ENCODE data around the gene SEC16B.
"Not testable (repeated sequence)": the region's sequence is repeated elsewhere in the genome, so short reads cannot be mapped to it uniquely, and the experiment has no call there.

The SEC16B gene, protein sequence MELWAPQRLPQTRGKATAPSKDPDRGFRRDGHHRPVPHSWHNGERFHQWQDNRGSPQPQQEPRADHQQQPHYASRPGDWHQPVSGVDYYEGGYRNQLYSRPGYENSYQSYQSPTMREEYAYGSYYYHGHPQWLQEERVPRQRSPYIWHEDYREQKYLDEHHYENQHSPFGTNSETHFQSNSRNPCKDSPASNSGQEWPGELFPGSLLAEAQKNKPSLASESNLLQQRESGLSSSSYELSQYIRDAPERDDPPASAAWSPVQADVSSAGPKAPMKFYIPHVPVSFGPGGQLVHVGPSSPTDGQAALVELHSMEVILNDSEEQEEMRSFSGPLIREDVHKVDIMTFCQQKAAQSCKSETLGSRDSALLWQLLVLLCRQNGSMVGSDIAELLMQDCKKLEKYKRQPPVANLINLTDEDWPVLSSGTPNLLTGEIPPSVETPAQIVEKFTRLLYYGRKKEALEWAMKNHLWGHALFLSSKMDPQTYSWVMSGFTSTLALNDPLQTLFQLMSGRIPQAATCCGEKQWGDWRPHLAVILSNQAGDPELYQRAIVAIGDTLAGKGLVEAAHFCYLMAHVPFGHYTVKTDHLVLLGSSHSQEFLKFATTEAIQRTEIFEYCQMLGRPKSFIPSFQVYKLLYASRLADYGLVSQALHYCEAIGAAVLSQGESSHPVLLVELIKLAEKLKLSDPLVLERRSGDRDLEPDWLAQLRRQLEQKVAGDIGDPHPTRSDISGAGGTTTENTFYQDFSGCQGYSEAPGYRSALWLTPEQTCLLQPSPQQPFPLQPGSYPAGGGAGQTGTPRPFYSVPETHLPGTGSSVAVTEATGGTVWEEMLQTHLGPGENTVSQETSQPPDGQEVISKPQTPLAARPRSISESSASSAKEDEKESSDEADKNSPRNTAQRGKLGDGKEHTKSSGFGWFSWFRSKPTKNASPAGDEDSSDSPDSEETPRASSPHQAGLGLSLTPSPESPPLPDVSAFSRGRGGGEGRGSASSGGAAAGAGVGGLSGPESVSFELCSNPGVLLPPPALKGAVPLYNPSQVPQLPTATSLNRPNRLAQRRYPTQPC

DNA sequence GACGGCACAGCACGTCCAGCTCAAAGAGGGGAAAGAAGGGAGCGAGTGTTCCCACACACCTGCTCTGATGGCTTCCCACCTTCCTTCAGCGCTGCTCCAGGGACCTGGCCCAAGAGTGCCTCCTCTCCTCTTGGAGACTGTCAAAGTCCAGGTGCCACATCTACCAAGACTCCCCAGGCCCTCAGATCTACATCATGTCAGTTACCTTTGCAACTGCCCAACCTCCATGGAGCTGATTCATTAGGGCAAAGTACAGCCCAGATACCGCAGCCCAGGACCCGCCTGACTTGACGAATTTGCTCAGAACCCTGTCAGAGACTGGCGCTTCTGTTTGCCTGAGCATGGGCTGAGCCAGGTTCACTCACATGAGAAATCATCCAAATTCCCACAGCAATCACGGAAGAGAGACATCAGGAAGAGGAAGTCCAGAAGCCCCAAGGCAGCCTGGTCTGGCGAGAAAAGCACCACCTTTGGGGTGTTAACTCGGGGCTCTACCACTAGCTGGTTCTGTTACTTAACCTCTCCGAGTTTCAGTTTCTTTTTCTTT lies at the start of gene SEC16B:
Gene SEC16B, minus strand, starts transcription at position 234 of the 547 bp plus-strand sequence. CDS start 2,077 bp downstream, outside the sequence.
- no peak for DNase-seq

DNA sequence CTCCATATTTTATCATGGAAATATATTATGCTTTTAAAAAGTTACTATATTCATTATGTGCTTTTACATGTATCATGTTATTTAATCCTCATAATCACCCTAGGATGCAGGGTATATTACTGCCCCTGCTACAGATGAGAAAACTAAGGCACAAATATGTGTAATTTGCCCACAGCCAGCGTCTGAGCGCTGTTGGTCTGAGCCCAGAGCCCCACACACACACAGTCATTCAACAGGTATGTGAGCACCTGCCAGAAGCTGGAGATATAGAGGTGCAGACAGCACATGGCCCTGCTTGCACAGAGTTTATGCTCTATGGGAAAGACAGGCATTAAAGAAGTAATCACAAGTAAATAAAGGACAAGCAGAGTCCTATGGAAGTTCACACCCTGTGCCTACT lies 49.8 kb upstream of the SEC16B start:
- no peak for DNase-seq

DNA sequence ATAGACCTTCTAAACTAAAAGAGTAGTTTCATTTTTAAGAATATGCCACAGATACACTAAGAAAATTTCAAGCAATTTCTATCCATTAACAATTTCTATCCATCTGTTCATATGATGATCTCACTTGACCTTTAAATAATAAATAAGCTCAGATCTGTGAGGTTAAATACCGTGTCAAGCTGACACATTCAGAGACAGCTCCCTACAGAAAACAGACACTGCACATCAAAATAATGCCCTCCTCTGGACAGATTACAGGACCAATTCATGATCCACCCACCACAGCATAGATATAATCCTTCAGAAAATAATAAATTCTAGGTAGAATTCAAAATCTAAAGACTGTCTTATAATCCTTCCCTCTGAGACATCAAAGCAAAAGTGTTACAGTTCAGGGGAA lies 49.4 kb upstream of the SEC16B start:
- no peak for DNase-seq

DNA sequence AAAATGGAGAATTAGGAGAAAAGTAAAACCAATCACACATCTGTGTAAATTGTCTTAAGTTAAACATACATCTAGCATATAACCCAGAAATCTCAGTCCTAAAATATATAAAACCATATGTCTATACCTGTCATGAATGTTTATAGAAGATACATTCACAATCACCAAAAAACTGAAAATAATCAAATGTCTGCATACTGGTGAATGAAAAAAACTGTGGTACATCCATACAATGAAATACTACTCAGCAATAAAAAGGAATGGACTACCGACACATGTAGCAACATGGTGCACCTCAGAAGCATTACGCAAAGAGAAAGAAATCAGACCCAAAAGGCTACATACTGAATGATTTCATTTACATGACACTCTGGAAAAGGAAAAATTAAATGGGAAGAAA lies 47.7 kb upstream of the SEC16B start:
- no peak for DNase-seq

DNA sequence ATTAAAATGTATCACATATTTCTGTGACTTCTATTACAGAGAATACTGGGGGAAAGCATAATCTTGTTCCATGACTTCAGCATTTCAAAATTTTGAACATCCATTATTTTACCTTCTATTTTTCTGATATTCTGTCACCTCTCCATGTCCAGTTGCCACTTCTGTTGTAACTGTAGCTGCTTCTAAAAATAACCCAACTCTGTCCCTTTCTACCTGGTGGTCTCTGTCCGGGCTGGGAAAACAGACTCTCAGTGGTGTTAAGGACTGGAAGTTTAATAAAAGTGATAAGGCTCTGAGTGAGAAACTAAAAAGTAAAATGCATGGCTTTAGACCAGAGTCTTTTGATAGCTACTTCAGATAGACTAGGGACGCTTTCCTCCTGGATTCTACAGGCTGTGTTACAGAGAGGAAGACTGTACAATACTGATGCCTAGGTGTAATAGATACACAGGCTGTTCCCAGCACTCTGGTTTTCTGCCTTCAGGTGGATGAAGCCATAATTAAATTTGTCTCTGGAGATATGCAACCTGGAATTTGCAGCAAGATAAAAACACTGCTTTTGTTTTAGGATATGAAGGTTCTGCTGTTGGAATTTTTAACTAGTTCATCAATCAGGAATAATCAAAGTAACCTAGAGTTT lies 42.1 kb upstream of the SEC16B start:
- DNase-seq: no peak

DNA sequence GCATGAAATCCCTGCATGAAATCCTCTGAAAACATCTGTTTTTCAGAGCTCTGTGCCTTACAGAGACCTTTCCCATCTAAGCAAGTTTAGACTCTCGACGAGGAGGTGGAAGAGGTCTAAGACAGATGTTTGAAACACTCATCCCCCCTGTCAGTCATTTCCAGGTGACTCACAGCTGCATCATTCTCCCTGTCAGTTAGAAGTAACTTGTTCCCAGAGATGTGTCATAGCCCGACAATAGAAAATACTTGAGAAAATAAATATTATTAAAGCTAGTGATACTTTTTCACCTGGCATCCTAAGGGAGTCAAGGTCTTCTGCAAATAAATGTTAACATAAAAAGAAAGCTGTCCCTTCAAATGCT lies 41.6 kb upstream of the SEC16B start:
- no peak for DNase-seq

DNA sequence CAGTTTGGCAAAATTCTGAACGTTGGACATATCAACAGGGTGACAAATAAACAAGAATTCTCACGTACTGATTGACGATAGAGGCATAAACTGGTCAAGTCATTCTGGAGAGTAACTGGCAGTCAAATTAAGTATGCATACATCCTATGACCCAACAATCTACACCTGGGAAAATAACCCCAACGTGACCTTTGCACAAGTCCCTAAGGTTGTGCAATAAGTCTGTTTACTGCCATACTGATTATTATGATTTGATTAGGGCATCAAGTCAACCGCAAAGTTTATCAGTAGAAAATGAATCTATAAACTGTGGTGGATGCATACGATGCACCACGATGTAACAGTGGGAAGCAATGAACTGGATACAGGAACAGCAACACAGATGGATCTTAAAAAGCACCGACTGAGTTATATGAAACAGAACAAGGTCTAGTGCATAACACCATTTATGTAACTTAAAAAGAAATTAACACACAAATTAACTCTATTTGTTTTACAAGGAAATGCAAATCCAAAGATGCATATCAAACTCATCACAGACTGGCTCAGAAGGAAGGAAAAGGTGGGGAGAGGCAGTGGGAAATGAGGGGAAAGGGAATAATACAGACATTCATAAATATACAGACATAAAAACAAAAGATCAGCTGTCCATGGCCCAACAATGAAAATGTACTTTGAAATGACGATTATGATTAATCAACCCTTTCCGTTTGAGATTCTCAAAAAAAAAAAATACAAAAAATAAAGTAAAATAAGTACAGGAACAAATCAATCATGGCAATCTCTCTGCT lies 41.0 kb upstream of the SEC16B start:
- DNase-seq: no peak

DNA sequence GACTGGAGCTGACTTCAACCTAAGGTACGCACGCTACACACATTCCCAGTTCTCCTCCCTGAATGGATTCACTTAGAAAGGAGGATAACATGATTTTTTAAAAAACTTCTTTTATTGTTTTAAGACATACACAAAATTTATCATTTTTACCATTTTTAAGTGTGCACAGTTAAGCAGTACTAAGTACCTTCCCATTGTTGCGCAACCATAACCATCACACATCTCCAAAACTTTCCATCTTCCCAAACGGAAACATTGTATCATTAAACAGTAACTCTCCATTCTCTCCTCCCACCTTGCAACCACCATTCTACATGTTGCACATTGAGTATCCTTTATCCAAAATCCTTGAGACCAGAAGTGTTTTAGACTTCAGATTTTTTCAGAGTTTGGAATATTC lies 36.2 kb upstream of the SEC16B start:
- no peak for DNase-seq

DNA sequence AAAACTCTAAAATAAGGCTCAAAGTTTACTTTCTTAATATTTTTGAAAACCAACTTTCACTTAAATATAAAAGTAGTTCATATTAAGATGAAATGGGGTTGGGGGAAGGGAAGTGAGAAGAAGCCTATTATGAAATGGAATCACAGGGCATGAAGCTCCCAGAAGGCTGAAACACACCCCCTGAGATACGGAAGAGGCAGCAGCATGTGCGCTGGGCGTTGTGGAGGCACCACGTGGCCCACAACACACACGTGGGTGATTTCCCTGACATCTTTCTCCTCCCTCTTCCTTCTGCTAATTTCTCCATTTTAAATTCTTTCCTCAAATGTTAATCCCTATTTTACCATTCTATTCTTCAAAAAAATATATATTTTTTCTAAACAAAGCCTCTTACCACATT lies 35.6 kb upstream of the SEC16B start:
- DNase-seq: no peak

DNA sequence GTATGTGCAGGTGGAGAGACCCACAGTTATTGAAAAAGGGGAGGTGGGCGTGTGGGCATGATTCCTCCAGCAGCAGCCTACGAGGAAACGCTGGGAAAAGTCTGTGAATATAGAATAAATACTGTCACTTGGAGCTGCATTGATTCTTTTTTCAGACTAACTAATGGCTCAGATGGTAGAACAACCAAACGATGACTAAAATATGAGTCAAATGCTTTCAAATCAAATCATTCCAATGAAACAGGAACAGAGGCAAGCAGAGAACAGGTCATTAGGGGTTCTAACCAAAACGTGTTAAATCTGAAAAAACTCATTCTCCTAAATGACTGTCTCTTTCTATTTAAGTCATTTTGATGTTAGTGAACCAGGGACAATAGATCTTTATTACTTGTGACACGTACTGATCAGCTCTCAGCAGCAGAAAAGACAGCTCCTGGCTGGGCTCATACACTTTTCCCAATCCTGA lies 35.1 kb upstream of the SEC16B start:
- no peak for DNase-seq

DNA sequence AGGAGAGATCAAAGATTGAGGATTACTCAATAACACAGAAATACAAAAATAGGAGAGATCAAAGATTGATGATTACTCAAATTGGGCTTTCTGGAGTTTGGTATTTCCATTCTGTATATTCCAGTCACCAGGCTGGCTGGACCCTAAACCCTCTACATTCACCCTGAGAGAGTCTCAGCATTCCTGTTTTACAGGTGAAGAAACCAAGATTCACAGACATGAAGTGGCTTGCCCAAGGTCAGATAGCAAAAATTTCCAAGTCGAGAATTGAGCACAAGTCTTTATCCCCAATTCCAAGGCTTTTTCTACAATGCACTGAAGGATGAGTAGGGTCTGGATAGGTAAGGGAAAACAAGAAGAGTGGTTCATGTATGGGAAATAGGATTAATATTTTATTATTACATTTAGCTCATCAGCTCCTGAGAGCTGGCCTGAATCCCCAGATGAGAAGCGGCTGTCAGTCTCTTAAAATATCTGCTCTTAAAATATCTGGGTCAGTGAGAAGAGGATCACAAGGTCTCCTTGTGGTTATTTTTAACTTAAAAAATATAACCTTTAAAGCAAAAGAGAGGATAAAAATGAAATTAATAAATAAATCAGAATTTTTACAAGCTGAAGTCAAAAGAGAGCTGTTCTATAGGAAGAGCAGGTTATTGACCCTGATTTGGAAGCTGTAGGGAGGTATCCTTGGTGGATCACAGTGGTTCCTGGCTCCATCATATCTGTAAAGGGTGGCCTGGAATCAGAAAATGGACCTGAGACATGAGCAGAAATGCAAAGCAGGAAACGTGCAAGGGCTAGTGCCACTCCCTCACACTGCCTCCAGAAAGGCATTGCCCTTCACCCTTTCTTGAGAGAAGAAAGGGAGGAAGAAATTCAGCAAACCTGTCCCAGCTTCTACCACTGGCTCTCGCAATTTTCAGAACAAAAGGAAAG lies 29.1 kb upstream of the SEC16B start:
- DNase-seq: no peak

DNA sequence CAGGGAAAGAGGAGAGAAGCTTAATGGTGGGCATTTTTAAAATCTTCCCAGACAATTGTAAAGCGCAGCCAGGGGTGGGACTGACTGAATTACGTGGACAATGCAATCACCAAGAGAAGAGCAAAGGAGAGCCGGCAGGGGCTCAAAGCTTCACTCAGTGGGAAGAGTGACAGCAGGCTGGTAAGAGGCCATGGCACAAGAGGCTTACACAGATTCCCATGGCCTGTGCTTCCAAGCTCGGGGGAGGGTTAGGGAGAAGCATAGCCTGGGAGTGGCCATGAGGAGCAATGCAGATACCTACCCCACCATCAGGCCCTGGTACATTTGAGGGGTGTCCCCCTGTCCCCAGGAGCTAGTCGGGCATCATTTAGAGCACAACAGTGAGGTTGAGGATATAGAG lies 27.1 kb upstream of the SEC16B start:
- DNase-seq: no peak

DNA sequence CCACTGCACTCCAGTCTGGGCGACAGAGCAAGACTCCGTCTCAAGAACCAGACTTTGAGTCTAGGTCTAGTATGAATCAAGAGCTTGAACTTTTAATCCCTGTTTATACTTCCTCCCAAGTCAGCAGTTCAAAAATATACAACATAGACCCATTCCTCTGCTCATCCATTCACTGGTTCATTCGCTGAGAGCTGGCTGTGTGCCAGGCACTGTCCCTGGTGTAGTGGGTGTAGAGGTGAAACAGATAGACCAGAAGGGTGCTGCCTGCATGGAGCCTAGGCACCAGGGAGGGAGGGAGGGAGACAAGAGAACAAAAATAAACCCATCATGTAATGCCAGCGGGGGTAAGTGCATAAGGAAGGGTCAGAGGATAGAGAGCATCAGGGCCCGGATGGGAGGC lies 25.5 kb upstream of the SEC16B start:
- DNase-seq: no peak

DNA sequence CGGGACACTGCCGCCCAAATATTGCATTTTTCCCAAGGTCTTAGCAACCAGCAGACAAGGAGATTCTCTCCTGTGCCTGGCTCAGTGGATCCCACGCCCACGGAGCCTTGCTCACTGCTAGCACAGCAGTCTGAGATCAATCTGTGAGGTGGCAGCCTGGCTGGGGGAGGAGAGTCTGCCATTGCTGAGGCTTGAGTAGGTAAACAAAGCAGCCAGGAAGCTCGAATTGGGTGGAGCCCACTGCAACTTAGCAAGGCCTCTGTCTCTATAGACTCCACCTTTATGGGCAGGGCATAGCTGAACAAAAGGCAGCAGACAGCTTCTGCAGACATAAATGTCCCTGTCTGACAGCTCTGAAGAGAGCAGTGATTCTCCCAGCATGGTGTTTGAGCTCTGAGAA lies 16.4 kb upstream of the SEC16B start:
- DNase-seq: not testable (repeated sequence)

DNA sequence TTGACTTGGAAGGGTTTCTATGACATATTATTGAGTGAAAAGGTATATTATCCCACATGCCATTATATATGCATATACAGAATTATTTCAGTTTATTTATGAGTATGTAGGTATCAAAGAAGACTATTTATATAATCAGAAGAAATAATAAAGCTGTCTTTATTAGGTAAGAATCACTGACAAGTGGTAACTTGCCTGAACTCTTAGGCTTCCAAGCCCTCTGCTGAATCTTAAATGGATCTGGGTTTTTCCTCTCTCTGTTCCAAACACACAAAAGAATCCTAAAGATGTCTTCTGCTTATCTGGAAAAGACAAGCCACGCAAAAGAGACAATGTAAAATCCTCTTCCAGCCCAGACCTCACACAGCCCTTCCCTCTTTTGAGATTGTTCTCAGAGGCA lies 14.9 kb upstream of the SEC16B start:
- no peak for DNase-seq

DNA sequence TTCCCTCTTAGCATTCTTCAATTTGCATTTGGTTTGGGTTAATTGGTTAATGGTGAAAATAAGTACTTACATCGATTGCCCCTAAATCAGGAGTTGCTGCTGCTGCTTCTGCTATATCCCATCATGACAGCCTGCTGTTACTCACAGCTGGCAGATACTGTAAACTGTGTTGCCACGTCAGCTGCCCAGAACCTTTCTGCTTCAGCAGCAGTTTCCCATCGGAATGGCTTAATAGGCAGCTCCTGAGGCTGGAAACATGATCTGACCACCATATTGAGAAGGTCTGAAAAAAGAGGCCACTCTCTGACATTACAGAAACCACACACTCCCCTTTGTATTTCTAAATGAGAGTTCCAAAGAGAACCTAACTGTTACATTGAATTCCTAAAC lies 14.3 kb upstream of the SEC16B start:
- DNase-seq: peak; percentile 87

DNA sequence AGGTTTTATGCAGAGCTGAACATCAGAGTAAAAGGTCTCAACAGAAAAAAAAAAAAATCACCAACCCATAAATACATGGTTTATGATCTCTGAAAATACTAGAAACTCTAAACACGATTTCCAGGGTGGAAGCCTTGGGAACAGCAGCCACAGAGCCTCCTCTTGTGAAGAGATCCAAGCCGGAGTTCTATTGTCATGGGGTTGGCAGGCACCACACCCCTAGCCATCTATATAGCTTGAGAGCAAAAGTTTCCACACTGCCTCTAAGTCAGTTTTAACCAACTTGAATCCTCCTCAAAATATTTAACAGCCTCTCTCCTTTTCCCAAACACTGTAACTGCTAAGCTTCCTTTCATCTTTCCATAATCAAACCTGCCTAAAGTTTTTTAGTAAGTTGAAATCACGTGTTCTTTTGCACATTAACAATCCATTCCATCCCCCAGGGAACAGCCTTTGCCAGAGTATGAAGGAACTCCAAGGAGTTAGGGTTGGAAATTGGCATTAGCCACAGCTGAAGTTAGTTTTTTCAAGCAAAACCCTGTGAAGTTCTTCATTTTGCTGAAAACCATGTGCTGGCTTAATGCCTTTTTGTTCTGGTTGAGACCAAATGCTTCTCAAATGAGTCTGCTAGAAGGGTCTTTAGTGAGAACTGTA lies 13.8 kb upstream of the SEC16B start:
- DNase-seq: no peak

DNA sequence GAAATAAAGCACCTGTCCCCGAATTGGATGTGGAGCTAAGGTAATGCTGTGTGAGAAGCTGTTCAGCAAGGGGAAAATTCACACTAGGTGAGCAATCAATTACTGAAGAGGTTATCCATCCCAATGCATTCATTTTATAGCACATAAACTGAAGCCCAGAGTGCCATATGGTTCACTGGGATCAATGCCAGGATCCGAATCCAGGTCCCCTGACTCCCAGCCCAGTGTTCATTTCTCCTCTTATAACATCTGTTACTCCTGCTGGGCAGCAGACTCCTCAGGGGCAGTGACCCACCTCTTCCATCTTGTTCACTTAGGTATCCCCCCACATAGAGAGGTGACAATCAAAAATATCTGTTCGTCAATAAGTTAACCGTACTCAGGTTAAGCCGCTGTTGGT lies 13.2 kb upstream of the SEC16B start:
- no peak for DNase-seq

DNA sequence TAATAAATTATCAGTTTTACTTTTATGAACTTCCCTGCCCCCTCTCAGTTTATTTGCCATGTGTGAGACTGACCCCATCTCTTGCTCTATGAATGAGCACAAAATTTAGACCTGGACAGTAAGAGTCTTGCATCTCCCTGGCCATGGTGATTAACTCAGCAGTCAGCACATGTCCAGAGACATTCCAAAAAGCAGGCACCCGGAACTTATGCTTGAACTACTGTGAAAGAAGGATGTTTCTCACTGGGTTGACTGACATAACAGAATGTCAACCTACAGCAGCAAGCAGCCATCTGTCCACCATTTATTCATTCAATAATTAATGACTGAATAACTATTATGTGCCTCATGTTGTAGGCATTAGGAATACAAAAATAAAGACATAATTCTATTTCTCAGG lies 11.3 kb upstream of the SEC16B start:
- DNase-seq: no peak

DNA sequence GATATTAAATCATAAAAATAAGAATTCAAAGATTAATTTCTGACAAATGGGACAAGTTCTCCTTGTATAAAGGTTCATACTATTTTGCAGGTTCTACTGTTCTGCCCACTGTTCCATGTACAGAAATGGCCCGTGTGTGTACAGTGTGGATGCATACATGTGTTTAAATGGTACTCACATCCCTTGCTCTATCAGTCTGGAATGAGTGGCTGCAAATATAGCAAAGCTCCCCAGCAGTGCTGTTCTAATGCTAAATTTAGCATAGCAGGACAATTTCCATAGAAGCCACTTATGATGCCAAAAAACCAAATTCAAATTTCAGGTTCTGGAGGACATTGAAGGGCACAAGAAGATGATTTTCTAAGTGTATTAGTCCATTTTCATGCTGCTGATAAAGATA lies 9.4 kb upstream of the SEC16B start:
- DNase-seq: no peak
